Measurements from ENCODE around the gene BBS10. TPM values are rescaled to one million over a fixed set of nuclear protein-coding genes. Genes with fewer than 3 reads are reported as not detected.
A peak's percentile ranks its signal among the peaks of the same experiment; 100 is the strongest.

BBS10 gene
- total and polyA plus RNA-seq, 9 of the 15 experiments (the other 6 are each of a cell fraction or from before 2014, with no cell fraction given), result 2.3 to 14.9 (median 5.9) TPM

GRCh38 chr12:76348079-76348901 lies at the start of gene BBS10 (continued):
- no peak for TF ChIP-seq ARID3A (IDR thresholded peaks at IDR 0.05; ENCODE audit: borderline replicate concordance, low read depth, low read length)
- peak; percentile 59 for TF ChIP-seq ZNF589 (CRISPR knock-in tag; IDR thresholded peaks at IDR 0.05; ENCODE audit: low read depth)
- TF ChIP-seq TAL1 (IDR thresholded peaks at IDR 0.05), result no peak
- TF ChIP-seq LEF1 (IDR thresholded peaks at IDR 0.05), result no peak
- TF ChIP-seq KDM4B (IDR thresholded peaks at IDR 0.05; ENCODE audit: borderline replicate concordance in 2 of 2, low read depth in 1 of 2), result peak in 1 of 2 experiments; percentile 89; a peak in 1 of 4 replicates
- no peak for TF ChIP-seq DMBX1 (CRISPR knock-in tag; IDR thresholded peaks at IDR 0.05; ENCODE audit: borderline replicate concordance)
- no peak for TF ChIP-seq GATA2 (CRISPR knock-in tag; IDR thresholded peaks at IDR 0.05)
- no peak for TF ChIP-seq ZNF224 (CRISPR knock-in tag; IDR thresholded peaks at IDR 0.05)
- no peak for TF ChIP-seq SRSF1 (IDR thresholded peaks at IDR 0.05; ENCODE audit: low read depth, low read length)
- TF ChIP-seq ZNF121 (CRISPR knock-in tag; conservative IDR thresholded peaks at IDR 0.05), result no peak
- TF ChIP-seq ZNF280A (IDR thresholded peaks at IDR 0.05; ENCODE audit: low read depth, partially characterized antibody), result no peak
- TF ChIP-seq ZBTB26 (CRISPR knock-in tag; IDR thresholded peaks at IDR 0.05), result no peak
- no peak for TF ChIP-seq ZNF311 (CRISPR knock-in tag; IDR thresholded peaks at IDR 0.05)
- no peak for TF ChIP-seq JUNB (CRISPR knock-in tag; conservative IDR thresholded peaks at IDR 0.05)
- TF ChIP-seq ZNF239 (CRISPR knock-in tag; IDR thresholded peaks at IDR 0.05), result no peak
- no peak for TF ChIP-seq BRD9 (IDR thresholded peaks at IDR 0.05; ENCODE audit: low read depth, partially characterized antibody)
- TF ChIP-seq TSHZ1 (CRISPR knock-in tag; IDR thresholded peaks at IDR 0.05), result no peak
- TF ChIP-seq ZNF586 (CRISPR knock-in tag; conservative IDR thresholded peaks at IDR 0.05), result no peak
- no peak for TF ChIP-seq ZNF444 (CRISPR knock-in tag; IDR thresholded peaks at IDR 0.05)
- TF ChIP-seq NCOA2 (IDR thresholded peaks at IDR 0.05; ENCODE audit: partially characterized antibody in 2 of 2), result no peak
- no peak for TF ChIP-seq SLC30A9 (CRISPR knock-in tag; IDR thresholded peaks at IDR 0.05)
